A673 (cell line): ENCODE measurements around the gene TTC1.

Experiments used
- CTCF ChIP-seq: fragments of 300-800, 200-600 bp; sonication (generic); conservative IDR thresholded peaks from 2 replicates; pipeline ENCODE4 v1.5.1; 2017; ENCODE audit warnings: low read depth, mild to moderate bottlenecking, antibody characterized with exemption, low read length, moderate library complexity, mixed read lengths
- EZH2 ChIP-seq: fragments of 200-600 bp; sonication (generic); IDR thresholded peaks from 2 replicates; pipeline ENCODE4 v1.6.1; 2017; ENCODE audit warnings: borderline replicate concordance, low read depth, mild to moderate bottlenecking, mixed read lengths, antibody characterized with exemption, low read length; ENCODE audit not compliant: poor library complexity, severe bottlenecking

- no peak for TF ChIP-seq CTCF
- TF ChIP-seq EZH2 = no peak
These were observed 7.5 kb upstream of the TTC1 start for GRCh38 chr5:160001457-160001856.
